CD4-positive, alpha-beta T cell treated with Interleukin-2 at 100 ng/mL for 4 hours (primary cell): Measurements from ENCODE around the gene CLDN20.
"Not testable (repeated sequence)": the region's sequence is repeated elsewhere in the genome, so short reads cannot be mapped to it uniquely, and the experiment has no call there.

Source experiments
- DNase-seq: peaks from one replicate; pipeline ENCODE4 v3.0.0-alpha.2; 2020; ENCODE audit warnings: low spot score

Gene CLDN20

DNA sequence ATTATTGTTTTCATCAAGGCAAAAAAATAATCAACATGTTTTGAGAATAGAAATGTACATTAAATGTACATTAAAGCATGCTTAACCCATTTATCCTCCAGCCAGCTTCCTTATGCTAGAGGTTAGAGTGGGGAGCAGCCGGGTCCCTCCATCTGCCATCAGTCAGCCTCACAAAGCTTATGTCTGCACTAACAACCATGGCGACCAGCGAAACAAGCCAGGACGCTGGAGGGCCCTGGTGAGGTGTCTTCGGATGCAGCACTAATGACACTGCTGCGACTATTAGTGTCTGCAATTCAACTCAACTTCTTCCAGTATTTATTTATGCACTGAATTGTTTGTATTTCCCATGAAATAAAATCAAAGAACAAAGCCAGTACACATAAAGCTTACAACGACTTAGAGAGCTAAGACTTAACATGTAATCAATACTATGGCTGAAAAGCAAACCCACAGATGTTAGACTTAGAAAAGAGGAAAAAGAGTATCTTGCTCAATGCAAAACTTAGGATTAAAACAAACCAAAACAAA, 6.8 kb downstream of the CLDN20 start:
- no peak for DNase-seq

DNA sequence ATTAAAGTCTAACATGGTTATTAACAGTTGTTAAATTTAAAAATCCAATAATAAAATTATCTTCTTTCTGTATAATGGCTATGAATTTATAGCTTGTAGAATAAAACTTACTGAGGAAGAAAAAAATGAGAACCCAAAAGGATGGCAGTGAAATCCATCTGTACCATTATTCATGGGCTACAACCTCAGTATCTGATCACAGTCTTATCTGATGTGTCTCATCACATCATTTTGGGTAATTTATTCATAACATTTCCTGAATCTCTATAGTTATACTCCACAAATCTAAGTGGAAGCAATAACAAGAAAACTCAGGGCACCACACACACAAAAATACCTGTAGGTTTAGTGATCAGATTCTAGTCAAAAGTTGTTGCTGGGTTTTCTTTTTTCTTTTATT, 7.3 kb downstream of the CLDN20 start:
- no peak for DNase-seq

DNA sequence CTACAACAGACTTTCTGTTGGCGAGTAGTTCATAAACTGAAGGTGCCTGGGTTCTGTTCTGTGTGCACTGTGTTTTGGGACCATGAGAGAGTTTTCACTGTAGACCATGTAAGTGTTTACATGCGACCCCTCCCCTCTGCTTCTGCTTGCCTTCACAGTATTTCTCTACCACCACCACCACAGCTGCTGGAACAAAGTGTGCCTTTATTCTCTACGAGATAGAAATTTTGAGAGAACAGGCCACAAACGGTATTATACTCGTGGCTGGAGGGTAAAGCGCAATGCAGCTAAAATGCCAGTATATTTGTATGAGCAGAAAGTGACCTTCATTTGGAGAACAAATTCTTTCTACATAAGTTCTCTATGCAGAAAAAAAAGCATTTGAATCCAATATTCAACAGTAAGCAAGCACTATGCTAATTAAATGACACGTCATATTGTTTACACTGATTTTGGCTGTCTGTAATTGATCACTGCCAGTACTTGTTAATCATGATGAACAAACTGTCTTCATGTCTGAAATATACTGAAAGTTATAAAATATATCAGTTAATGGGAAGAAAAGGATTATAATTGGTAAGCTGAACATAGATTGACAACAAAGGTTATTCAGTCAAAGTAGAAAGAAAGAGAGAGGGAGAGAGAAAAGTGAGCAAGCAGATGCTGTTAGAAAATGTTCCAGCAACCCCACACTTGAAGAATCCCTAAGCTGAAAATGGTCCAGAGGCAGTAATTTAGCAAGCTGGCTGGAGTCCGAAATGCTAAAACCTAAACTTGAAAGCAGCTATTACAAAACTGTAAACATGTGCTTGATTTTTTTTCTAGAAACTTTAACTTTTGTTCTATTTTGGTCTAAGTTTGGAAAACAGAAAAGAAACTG, 8.8 kb downstream of the CLDN20 start:
- no peak for DNase-seq

DNA sequence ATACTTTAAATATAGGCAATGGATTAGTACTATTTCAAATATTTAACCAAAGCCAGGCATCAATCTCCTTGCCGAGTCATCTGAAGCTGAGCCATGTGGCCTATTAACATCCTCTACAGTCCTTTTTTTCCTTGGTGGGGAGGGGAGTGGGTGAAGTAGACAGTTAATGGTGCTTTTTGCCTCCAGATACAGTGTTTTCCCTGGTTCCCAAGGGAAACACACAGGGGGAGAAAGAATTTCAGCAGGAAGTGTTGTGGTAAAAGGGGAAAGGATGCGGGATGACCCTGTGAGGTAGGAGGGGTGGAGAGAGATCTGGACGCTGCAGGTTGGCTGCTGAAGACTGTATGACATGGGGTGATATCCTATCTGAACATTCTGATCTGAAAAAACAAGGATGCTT, 9.6 kb downstream of the CLDN20 start:
- DNase-seq = no peak

DNA sequence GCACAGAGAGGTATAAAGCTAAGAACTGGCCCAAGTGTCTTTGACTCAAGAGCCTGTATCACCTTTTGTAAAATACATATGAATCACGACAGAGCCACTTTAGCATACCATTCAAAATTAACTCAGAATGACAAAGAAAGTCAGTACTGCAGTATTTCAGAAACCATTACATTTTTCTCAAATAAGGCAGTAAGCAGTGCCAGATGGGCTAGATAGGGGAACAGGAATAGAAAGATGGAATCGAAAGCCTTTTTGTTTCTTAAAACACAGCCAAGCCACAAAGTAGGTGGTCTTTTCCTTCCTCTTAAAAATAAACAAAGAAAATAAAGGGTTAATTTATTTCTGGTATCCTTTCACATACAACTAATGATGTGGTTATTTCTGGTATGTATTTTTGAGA, 10.3 kb downstream of the CLDN20 start:
- DNase-seq = no peak

DNA sequence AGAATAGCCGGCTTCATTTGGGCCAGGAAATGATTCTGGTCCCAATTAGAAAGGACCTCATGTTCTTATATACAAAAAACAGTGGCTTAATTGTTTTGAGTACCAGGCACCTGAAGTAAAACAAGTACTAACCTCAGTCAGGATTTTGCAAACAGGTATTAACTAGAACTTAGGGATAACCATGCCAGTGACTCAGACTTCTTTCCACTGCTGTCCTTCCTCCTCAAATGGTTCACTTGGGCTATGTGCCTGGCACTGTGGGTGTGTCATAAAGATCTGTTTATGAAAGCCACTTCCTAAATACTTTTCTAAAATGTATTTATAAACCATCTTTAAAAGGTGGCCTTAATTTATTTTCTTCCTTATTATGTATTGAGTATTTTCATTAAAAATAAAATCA, 10.7 kb downstream of the CLDN20 start:
- no peak for DNase-seq

DNA sequence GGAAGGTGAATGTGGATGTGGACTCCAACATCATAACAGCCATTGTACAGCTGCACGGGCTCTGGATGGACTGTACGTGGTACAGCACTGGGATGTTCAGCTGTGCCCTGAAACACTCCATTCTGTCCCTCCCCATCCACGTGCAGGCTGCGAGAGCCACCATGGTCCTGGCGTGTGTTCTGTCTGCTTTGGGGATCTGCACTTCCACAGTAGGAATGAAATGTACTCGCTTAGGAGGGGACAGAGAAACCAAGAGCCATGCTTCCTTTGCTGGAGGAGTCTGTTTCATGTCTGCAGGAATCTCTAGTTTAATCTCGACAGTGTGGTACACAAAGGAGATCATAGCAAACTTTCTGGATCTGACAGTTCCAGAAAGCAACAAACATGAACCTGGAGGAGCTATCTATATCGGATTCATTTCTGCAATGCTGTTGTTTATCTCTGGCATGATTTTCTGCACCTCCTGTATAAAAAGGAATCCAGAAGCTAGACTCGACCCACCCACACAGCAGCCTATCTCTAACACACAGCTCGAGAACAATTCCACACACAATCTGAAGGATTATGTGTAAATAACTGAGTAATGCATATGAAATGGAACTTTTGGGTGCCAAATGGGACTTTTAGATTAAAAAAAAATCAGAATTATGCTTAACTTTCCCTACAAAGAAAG, 12.1 kb downstream of the CLDN20 start:
- DNase-seq = no peak

DNA sequence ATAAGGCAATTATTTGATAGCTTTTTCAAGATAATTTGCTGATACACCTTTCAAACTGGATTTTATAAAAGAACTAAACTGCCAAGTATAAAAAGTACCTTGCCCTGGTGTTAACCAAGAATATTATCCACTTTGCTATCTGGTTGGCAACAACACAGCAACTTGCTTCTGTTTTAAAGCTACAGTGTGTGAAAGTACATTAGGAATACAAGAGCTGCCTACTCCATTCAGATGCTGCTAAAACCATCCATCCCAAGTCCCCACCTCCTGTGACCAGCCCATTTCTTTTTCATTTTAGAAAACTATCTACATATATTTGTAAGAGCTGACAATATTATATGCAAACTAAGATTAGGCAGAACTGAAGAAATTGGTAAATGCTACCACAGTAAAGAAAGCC, 12.8 kb downstream of the CLDN20 start:
- DNase-seq = no peak

DNA sequence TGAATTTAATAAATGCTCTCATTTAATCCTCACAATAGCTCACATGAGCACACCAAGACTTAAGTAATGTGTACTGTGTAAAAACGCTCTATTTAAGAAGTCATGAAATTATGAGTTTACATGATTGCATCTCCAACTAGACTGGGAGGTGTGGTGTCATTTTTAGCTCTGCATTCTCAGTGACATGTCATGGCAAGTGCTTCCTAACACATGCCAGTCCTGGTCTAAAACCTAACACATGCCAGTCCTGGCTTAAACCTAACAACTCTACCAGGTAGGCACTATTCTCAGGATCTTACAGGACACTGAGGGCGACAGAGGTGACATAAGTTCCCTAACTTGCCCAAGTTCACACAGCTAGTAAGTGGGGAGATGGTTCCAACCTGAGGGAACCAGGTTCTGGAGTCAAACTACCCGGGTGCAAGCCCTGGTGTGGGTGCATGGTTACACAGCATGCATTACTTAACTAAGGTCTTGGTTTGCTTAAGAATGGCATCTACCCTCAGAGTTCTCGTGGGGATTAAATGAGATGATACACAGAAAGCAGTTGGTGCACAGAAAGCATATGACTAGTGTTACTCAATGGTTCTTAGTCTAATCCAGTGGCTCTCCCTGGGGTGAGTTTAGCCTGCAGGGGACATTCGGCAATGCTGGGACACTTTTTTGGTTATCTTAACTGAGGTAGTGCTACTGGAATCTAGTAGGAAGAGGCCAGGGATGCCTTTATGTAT, 14.7 kb downstream of the CLDN20 start:
- DNase-seq = no peak

DNA sequence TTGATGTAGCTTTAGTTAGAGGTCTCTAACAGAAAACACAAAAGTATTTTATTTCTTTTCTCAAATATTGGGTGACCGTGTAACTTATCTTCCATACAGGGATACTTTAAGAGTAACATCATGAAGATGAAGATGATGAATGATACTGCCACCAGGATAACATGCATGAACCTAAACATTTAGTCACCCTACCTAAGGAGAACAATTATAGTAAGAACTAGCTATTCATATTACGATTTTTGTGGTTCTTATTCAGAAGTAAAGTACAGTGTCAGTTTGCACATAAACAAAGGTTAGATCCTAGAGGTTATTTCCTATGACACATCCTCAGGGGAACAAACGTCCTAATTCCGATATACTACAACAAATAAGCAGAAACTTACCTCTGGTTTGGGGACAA, 21.0 kb downstream of the CLDN20 start:
- DNase-seq = no peak

DNA sequence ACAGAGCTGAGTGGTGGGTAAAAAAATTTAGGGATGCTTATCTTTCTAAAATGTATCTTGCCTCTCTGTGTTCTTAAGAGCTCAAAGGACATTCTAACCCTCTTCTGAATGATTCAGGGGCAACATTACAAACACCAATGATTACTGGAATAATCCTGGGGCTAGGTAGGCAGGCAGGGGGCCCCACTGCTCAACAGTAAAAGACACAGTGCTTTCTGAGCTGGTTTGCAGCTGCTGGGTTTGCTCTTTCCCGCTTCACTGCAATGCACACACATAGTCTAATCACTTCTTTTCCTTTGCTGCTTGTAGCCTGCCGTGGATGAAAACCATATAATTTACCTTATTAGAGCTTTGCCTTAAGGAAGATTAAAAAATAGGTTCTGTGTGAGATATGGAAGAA, 23.9 kb downstream of the CLDN20 start:
- no peak for DNase-seq

DNA sequence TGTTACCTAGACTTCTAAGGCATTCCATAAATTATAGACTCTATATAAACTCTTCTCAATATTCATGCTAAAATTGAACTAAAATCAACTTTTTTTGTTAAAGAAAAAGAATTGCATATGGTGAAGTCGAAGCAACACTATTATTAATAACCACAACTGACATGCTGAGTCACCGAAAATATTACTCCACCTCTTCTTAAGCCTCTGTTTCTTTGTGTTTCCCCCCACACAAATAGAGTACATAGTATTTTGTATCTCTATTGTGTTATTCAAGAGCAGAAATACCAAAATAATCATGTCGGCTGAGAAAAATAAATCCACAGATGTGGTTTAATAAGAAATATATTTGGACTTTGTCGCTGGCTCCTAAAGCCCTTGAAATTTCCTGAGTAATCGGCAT, 26.7 kb downstream of the CLDN20 start:
- DNase-seq = no peak

DNA sequence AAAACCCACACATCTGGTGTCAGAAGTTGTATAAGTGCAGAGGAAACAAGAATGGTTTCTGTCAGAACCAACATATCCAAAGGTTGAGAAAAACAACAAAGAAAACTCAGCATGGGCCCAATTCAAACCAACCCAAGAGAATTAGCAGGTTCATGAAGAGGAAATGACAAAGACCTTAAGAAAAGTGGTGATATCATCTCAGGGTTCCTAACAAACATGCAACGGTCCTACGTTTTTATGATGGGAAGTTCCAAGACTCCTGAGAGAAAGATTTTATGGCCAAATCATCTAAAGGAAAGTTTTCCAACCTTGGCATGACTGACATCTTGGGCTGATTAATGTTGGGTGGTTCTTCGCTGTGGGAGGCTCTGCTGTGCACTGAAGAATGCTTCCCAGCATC, 27.5 kb downstream of the CLDN20 start:
- no peak for DNase-seq

DNA sequence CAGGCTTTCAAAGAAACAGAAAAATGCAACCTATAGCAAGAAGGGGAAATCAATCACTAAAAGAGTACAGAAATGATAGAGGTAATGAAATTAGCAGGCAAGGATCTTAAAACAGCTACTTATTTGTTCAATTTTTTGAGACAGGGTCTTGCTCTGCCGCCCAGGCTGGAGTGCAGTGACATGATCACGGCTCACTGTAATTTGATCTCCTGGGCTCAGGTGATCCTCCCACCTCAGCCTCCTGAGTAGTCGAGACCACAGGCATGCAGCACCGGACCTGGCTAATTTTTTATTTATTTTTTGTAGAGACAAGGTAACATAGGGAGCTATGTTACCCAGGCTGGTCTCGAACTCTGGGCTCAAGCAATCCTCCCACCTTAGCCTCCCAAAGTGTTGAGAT, 28.9 kb downstream of the CLDN20 start:
- DNase-seq = no peak

DNA sequence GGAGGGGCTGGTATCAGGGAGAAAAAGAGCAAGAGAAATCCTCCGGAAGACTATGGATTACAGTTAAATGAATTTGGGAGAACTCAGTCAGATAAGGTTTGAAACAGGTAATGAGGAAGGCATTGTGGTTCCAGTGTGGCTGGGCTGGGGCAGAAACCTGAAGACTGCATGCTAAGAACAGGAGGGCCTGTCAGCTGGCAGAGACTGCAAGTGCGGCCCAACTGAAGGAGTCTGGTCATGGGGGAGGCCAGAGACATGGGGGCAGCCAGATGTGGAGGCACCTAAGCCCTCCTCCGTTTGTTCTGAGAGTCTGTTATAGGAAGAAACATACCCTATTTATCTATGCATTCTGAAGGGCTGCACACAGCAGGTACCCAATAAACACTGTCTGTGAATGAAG, 33.9 kb downstream of the CLDN20 start:
- no peak for DNase-seq

DNA sequence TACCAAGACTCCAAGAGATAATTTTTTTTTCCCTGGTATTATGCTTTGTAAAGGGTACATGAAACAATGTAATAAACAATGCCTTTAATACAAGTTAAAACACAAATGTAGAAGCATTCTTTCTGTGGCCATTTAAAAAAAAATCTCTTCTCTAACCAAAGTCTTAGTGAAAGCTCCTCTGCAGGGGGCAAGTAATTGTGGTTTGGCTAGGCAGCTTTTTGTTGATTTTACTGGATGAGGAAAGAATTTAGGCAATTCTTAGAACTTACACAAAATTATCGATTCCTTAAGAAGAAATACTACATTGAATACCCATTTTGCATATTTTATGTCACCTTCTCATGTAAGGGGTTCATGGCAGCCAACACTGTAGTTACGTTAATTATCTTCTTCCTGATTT, 38.1 kb downstream of the CLDN20 start:
- no peak for DNase-seq

DNA sequence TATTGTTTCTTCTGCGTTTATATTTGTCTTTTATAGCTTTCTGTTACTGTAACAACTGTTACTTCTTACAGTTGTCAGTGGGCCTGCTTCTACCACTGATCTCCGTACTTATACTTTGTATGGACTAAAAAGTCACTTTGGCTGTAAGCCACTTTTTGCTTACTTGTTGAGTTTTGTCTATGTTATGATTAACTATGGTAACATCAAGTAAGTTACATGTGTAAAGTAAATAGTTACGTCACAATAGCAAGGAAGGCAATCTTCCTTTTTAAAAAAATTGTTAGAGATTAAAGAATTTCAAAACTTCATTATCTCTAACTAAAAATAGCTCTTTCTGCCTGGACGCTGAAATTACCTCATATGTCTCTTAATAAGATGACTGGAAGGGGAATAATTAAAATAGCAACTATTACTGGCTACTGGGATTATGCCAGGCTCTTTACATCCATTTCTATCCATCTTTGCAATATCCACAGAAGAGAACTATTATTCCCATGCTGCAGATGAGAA, 39.6 kb downstream of the CLDN20 start:
- DNase-seq = no peak

DNA sequence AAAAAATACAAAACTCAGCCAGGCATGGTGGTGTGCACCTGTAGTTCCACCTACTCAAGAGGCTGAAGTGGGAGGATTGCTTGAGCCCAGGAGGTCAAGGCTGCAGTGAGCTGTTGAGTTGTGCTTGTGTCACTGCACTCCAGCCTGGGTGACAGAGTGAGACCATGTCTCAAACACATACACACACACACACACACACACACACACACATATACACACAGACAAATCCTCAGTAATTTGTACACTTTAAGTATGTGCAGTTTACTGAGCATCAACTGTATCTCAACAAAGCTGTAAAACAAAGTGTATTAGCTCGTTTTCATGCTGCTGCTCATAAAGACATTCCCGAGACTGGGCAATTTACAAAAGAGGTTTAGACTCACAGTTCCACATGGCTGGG, 43.1 kb downstream of the CLDN20 start:
- no peak for DNase-seq

DNA sequence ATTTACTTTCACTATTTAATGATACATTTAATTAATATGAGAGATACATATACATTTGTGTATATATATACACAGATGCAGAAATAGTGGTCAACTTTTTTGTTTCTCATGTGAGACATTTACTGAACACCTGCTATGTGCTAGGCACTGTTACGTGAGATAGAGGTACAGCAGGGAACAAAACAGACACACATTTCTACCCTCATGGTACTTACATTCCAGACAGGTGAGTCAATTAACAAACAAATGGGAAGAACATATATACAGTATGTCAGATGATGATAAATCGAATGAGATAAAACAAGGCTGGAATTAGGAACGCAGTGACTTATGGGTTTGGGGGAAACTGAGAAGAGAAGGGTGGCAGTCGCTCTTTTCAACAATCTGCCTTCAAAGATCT, 45.3 kb downstream of the CLDN20 start:
- no peak for DNase-seq

DNA sequence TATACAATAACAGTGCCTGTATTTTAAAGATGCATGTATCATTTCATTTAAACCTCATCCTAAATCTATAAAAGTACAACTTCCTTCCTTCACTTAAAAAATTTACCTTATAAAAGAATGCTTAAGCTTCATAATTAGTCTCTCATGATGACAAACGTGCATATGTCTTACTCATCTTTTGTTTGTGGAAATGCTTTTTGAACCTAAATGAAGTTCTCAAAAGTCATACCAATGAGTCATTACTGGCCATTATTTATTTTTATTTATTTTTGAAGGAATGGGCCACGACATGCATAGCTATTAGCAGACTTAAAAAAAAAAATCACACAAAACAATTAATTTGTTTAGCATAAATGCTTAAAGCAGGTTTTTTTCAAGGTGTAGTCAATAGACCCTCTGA, 46.8 kb downstream of the CLDN20 start:
- no peak for DNase-seq

DNA sequence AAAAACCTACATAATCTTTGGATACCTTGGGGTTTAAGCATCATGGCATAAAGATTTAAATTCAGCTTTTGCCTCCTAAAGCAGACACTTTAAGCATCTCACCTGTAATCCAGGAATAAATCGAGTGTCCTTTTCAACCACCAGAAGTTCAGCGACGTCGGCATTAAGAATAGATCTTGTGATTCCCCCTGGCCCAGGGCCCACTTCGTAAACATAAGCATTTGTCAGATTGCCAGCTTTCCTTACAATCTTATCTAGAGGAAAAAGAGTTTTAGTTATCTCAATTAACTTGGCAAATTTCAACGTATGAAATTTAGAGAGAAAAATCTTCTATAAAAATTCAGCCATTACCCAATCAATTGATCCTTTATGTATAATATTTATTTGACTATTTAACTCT, 47.3 kb downstream of the CLDN20 start:
- no peak for DNase-seq

DNA sequence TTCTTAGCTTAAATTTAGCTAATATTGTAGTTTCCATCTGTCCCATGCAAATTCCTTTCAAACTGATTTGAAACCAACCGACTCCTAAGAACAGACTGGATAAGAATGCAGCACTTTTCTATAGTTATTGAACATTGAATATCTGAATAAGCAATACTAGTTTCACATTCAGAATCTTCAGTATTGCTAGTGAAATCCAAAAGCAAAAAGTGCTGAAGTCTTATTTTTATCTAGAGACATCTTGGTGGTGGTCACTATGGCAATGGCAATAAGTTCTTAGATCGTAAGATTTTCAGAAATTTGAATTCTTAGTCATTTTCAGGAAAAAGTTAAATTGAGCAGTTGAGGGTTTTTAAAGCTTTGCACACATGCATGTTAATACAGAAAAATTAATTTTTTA, 47.8 kb downstream of the CLDN20 start:
- DNase-seq = no peak

DNA sequence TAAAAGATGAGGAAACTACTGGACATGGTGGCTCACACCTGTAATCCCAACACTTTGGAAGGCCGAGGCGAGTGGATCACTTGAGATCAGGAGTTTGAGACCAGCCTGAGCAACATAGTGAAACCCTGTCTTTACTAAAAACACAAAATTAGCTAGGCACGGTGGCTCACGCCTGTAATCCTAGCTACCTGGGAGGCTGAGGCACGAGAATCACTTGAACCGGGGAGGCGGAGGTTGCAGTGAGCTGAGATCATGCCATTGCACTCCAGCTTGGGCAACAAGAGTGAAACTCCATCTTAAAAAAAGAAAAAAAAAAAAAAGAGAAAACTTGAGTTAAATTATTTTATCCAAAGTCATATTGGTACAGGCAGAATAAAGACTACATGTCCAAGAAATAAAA, 49.1 kb downstream of the CLDN20 start:
- not testable (repeated sequence) for DNase-seq
